ENCODE data around the gene MC4R. TPM values are rescaled to one million over a fixed set of nuclear protein-coding genes. Genes with fewer than 3 reads are reported as not detected.

MC4R gene
- total RNA-seq, 1 donor from 2014 or later, result 3.3 TPM

GRCh38 chr18:60331890-60332289 lies 40.7 kb downstream of the MC4R start:
- FAIRE-seq (no peak), DNase-seq (ENCODE audit: low spot score in 2 of 2) (no peak)

GRCh38 chr18:60329131-60329530 lies 43.4 kb downstream of the MC4R start:
- no peak for DNase-seq (ENCODE audit: low spot score in 2 of 2)
- no peak for FAIRE-seq

- FAIRE-seq, result no peak
These were observed 44.7 kb downstream of the MC4R start for GRCh38 chr18:60327880-60328279.

GRCh38 chr18:60322591-60322990 lies 50.0 kb downstream of the MC4R start:
- FAIRE-seq, result no peak
- no peak for DNase-seq (ENCODE audit: low spot score in 2 of 2)

More at GRCh38 chr18:60327880-60328279, 44.7 kb downstream of the MC4R start:
- DNase-seq (ENCODE audit: low spot score in 2 of 2), result no peak

All from frontal cortex (tissue), 4 donors.